Measurements from ENCODE around the gene ESCO1. TPM values are rescaled to one million over a fixed set of nuclear protein-coding genes. Genes with fewer than 3 reads are reported as not detected.

ESCO1 gene
- total and polyA plus RNA-seq, 8 donors, result 11.3 to 25.1 (median 21.3) TPM

GRCh38 chr18:21486905-21487437, 113.5 kb downstream of the ESCO1 start:
- Histone ChIP-seq H3K4me1 (no peaks in the 10 kb centered on the region), H3K9me3 (no peaks in the 10 kb centered on the region), H3K27me3 (no peaks in the 10 kb centered on the region), H3K27ac (no peak overlapping the region), H3K36me3 (no peaks in the 10 kb centered on the region), H3K4me3 (no peak overlapping the region)
- DNase-seq (no peak), ATAC-seq (no peak)
- intact Hi-C loops (cut with DNase I), result no loop called here
- TF ChIP-seq, protein P1, sequence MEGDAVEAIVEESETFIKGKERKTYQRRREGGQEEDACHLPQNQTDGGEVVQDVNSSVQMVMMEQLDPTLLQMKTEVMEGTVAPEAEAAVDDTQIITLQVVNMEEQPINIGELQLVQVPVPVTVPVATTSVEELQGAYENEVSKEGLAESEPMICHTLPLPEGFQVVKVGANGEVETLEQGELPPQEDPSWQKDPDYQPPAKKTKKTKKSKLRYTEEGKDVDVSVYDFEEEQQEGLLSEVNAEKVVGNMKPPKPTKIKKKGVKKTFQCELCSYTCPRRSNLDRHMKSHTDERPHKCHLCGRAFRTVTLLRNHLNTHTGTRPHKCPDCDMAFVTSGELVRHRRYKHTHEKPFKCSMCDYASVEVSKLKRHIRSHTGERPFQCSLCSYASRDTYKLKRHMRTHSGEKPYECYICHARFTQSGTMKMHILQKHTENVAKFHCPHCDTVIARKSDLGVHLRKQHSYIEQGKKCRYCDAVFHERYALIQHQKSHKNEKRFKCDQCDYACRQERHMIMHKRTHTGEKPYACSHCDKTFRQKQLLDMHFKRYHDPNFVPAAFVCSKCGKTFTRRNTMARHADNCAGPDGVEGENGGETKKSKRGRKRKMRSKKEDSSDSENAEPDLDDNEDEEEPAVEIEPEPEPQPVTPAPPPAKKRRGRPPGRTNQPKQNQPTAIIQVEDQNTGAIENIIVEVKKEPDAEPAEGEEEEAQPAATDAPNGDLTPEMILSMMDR (IDR thresholded peaks at IDR 0.05), result no peak

DNA sequence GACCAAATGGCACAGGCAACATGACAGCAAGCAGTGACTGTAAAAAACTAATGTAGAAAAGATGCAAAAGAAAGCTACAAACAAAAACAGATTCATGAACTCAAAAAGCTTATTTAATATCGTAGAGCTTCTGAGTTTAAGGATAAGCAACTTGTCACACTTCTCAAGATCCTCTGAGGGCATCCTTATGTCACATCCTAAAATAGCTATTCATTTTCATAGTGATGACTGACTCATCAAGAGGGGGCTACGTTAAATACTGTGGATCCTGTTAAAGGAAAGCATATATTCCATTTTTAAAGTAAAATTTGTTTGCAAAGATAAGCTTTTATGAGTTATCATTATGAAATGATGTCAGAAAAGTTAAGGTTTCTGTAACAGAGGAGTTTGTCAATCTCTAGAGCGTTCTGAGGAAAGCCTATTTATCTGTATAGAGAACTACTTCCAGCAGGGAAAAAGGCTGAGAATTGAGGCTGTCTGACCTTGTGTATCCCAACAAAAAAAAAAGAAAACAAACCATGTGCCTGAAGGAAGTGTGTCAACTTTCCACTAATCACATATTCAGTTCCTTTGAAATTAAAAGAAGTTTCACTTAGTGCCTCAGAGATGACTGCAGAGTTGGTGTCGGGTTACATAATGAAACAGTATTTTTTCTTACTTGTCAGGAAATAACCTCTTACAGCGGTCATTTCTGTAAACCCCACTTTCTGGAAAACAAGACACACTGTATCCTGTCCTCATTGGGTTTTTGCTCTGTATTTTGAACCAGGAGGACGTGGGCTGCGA, 115.5 kb downstream of the ESCO1 start:
- no peak overlapping the region for H3K27ac ChIP-seq
- no peaks in the 10 kb centered on the region for H3K27me3 ChIP-seq
- H3K4me3 ChIP-seq, result no peak overlapping the region
- intact Hi-C loops (cut with DNase I), result no loop called here
- TF ChIP-seq, protein P1 (IDR thresholded peaks at IDR 0.05), result no peak
- no peaks in the 10 kb centered on the region for H3K4me1 ChIP-seq
- no peak for DNase-seq
- H3K9me3 ChIP-seq, result no peaks in the 10 kb centered on the region
- no peak for ATAC-seq
- no peaks in the 10 kb centered on the region for H3K36me3 ChIP-seq

GRCh38 chr18:21483051-21483450, 117.5 kb downstream of the ESCO1 start:
- H3K27me3 ChIP-seq, result no peaks in the 10 kb centered on the region
- TF ChIP-seq, protein P1 (IDR thresholded peaks at IDR 0.05), result no peak
- H3K36me3 ChIP-seq, result no peaks in the 10 kb centered on the region
- no peaks in the 10 kb centered on the region for H3K4me1 ChIP-seq
- H3K9me3 ChIP-seq, result no peaks in the 10 kb centered on the region
- intact Hi-C loops (cut with DNase I), result no loop called here
- H3K4me3 ChIP-seq, result no peak overlapping the region
- DNase-seq (no peak), ATAC-seq (no peak)
- H3K27ac ChIP-seq, result no peak overlapping the region

DNA sequence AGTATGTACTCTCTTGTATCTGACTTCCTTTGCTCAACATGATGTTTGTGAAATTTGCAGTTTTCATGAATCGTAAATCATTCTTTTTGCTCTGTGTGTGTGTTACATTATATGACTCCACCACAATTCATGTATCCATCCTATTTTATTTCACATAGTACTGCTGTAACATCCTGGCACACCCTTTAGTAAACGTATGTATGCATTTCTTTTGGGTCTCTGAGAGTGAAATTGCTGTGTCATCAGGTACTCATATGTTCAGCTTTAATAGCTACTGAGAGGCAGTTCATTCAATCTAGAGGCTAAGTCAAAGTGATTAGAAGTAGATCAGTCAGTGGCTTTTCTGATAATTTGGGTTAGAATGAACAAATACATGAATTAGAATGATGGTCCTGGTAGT, 118.8 kb downstream of the ESCO1 start:
- H3K4me1 ChIP-seq, result no peaks in the 10 kb centered on the region
- H3K4me3 ChIP-seq, result no peak overlapping the region
- DNase-seq, result no peak
- TF ChIP-seq, protein P1 (IDR thresholded peaks at IDR 0.05), result no peak
- H3K36me3 ChIP-seq, result no peaks in the 10 kb centered on the region
- no peak for ATAC-seq
- H3K9me3 ChIP-seq, result no peaks in the 10 kb centered on the region
- no peaks in the 10 kb centered on the region for H3K27me3 ChIP-seq
- intact Hi-C loops (cut with DNase I), result no loop called here
- no peak overlapping the region for H3K27ac ChIP-seq

DNA sequence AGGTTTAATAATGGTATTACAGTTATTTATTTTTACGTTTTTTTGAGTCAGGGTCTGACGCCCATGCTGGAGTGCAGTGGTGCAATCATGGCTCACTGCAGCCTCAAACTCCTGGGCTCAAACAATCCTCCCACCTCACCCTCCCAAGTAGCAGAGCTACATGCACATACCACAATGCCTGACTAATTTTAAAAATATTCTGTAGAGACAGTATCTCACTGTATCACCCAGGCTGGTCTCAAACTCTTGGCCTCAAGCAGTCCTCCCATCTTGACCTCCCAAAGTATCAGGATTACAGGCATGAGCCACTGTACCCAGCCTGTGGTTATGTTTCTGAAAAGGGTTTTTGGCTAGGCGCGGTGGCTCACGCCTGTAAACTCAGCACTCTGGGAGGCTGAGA, 120.8 kb downstream of the ESCO1 start:
- H3K4me1 ChIP-seq, result no peaks in the 10 kb centered on the region
- H3K9me3 ChIP-seq, result no peaks in the 10 kb centered on the region
- no peaks in the 10 kb centered on the region for H3K27me3 ChIP-seq
- intact Hi-C loops (cut with DNase I), result no loop called here
- TF ChIP-seq, protein P1 (IDR thresholded peaks at IDR 0.05), result no peak
- no peak overlapping the region for H3K27ac ChIP-seq
- ATAC-seq (no peak), DNase-seq (no peak)
- no peaks in the 10 kb centered on the region for H3K36me3 ChIP-seq
- H3K4me3 ChIP-seq, result no peak overlapping the region

Other genes starting within 250 kb of the ESCO1 start
- gene SNRPD1, start 11.6 kb upstream of the ESCO1 start, total RNA-seq, result 10 to 100 TPM; 28.0 to 49.5 TPM
- gene SNRPD1, start 11.6 kb upstream of the ESCO1 start, polyA plus RNA-seq (ENCODE audit: insufficient read length in 6 of 6), result 100 to 1,000 TPM; 126 to 149 (median 138) TPM
- 10 to 100 TPM; 29.0 to 37.5 TPM for gene ABHD3, start 104.1 kb upstream of the ESCO1 start, total RNA-seq
- 10 to 100 TPM; 22.1 to 32.5 (median 26.2) TPM for gene ABHD3, start 104.1 kb upstream of the ESCO1 start, polyA plus RNA-seq (ENCODE audit: insufficient read length in 6 of 6)
- 10 to 100 TPM; 26.3 to 32.1 TPM for gene MIB1, start 140.1 kb upstream of the ESCO1 start, total RNA-seq
- 10 to 100 TPM; 56.7 to 64.3 (median 59.1) TPM for gene MIB1, start 140.1 kb upstream of the ESCO1 start, polyA plus RNA-seq (ENCODE audit: insufficient read length in 6 of 6)

Measured in left lung (tissue), 10 donors.